H1 (cell line): ENCODE measurements around the gene SH3PXD2B. TPM values are rescaled to one million over a fixed set of nuclear protein-coding genes. Genes with fewer than 3 reads are reported as not detected.
A peak's percentile ranks its signal among the peaks of the same experiment; 100 is the strongest.

Experiments
- CTCF ChIA-PET: fragments of 300-600 bp; sonication (Branson Sonifier 250); formaldehyde crosslinking; loops from one replicate; lab custom pipeline; 2021; ENCODE audit not compliant: partially characterized antibody; lab: Charles Lee
- POLR2A ChIA-PET: fragments of 300-600 bp; sonication (Branson Sonifier 250); formaldehyde crosslinking; loops from one replicate; lab custom pipeline; 2021; ENCODE audit warnings: inconsistent platforms; ENCODE audit not compliant: partially characterized antibody; lab: Charles Lee
- DNase-seq, 2 experiments: peaks; one replicate each; pipeline versions ENCODE4 v3.0.0 to v3.0.0-alpha.2; 2010 to 2022; ENCODE audit warnings: low spot score in 2 of 2, low read depth in 1 of 2, mixed read lengths in 1 of 2
- FAIRE-seq: peaks from 2 replicates; lab custom pipeline; 2011; peaks lifted over from hg19 to GRCh38; lab: Jason Lieb, UNC
- H2AFZ ChIP-seq: 2 replicates; pipeline ENCODE4 v1.8.1; 2012; ENCODE audit warnings: low read length, inconsistent platforms
- H2AK5ac ChIP-seq: 2 replicates; pipeline ENCODE4 v1.6.1; 2013; ENCODE audit warnings: low read depth, low read length
- H2BK120ac ChIP-seq: replicated peaks from 2 replicates; pipeline ENCODE3; 2013; ENCODE audit warnings: low read depth, low read length, inconsistent platforms
- H2BK12ac ChIP-seq: 2 replicates; pipeline ENCODE4 v1.6.1; 2013; ENCODE audit warnings: low read depth, low read length
- H2BK15ac ChIP-seq: 2 replicates; pipeline ENCODE4 v1.6.1; 2013; ENCODE audit warnings: low read length
- H2BK20ac ChIP-seq: 2 replicates; pipeline ENCODE4 v1.6.1; 2013; ENCODE audit warnings: low read length
- H2BK5ac ChIP-seq: 2 replicates; pipeline ENCODE4 v1.6.1; 2013; ENCODE audit warnings: low read depth, low read length
- H3K14ac ChIP-seq: 2 replicates; pipeline ENCODE4 v1.6.1; 2013; ENCODE audit warnings: inconsistent platforms; ENCODE audit not compliant: insufficient read length
- H3K18ac ChIP-seq: 2 replicates; pipeline ENCODE4 v1.6.1; 2013; ENCODE audit warnings: low read length; ENCODE audit errors: extremely low read depth
- H3K23ac ChIP-seq: 2 replicates; pipeline ENCODE4 v1.6.1; 2013; ENCODE audit warnings: inconsistent platforms; ENCODE audit not compliant: insufficient read length
- H3K23me2 ChIP-seq: 2 replicates; pipeline ENCODE4 v1.6.1; 2013; ENCODE audit warnings: low read depth, low read length
- H3K27ac ChIP-seq: 2 replicates; pipeline ENCODE4 v1.6.1; 2011; ENCODE audit warnings: low read depth, low read length, inconsistent platforms
- H3K27me3 ChIP-seq, 4 experiments: replicated peaks in 1 of 4; 1 replicate in 1 of 4; 2 replicates in 3 of 4; pipeline versions ENCODE4 v1.6.1 to v1.8.1; 2011 to 2013; ENCODE audit warnings: low read length in 3 of 4, mild to moderate bottlenecking in 3 of 4, inconsistent platforms in 2 of 4, mixed read lengths in 2 of 4, moderate library complexity in 1 of 4; ENCODE audit not compliant: control insufficient read depth in 3 of 4, insufficient read depth in 3 of 4; ENCODE audit errors: extremely low read depth in 1 of 4
- H3K36me3 ChIP-seq, 4 experiments: 2 replicates each; pipeline versions ENCODE4 v1.6.1 to v1.8.1; 2011 to 2013; ENCODE audit warnings: mild to moderate bottlenecking in 4 of 4, low read length in 3 of 4, moderate library complexity in 2 of 4, control low read depth in 1 of 4, inconsistent platforms in 1 of 4; ENCODE audit not compliant: insufficient read depth in 4 of 4, control insufficient read depth in 2 of 4
- H3K4ac ChIP-seq: replicated peaks from 2 replicates; pipeline ENCODE3; 2013; ENCODE audit warnings: low read length, low read depth, mixed read lengths, inconsistent platforms; ENCODE audit not compliant: insufficient read length
- H3K4me1 ChIP-seq, 4 experiments: replicated peaks in 1 of 4; 1 replicate in 1 of 4; 2 replicates in 3 of 4; pipeline versions ENCODE4 v1.6.1 to v1.8.1; 2011 to 2013; ENCODE audit warnings: low read length in 3 of 4, inconsistent platforms in 2 of 4, mixed read lengths in 1 of 4; ENCODE audit not compliant: insufficient read depth in 4 of 4, control insufficient read depth in 3 of 4
- H3K4me2 ChIP-seq, 2 experiments: 2 replicates each; pipeline versions ENCODE4 v1.6.1 to v1.8.1; 2011 to 2013; ENCODE audit warnings: low read depth in 2 of 2, low read length in 2 of 2, control low read depth in 1 of 2, inconsistent platforms in 1 of 2, mild to moderate bottlenecking in 1 of 2; ENCODE audit not compliant: insufficient read depth in 1 of 2
- H3K4me3 ChIP-seq, 4 experiments: fragments of 200-600, 300-600 bp in 1 of 4; sonication (generic), shearing (Covaris generic), sonication (Bioruptor Twin) in 1 of 4; 2 replicates each; pipeline versions ENCODE4 v1.5.1 to v1.8.1; 2011 to 2016; ENCODE audit warnings: low read length in 4 of 4, low read depth in 3 of 4, control low read depth in 2 of 4, inconsistent platforms in 2 of 4, mild to moderate bottlenecking in 2 of 4, mixed read lengths in 1 of 4, moderate library complexity in 1 of 4; ENCODE audit not compliant: insufficient read depth in 2 of 4; ENCODE audit errors: extremely low read depth in 1 of 4
- H3K56ac ChIP-seq: replicated peaks from 2 replicates; pipeline ENCODE3; 2013; ENCODE audit warnings: low read depth, mild to moderate bottlenecking, mixed read lengths, low read length, inconsistent platforms; ENCODE audit not compliant: insufficient read length
- H3K79me1 ChIP-seq: 2 replicates; pipeline ENCODE4 v1.6.1; 2013; ENCODE audit warnings: low read depth, low read length, control low read depth
- H3K79me2 ChIP-seq, 2 experiments: 2 replicates each; pipeline versions ENCODE4 v1.6.1 to v1.8.1; 2012 to 2013; ENCODE audit warnings: low read length in 2 of 2, mild to moderate bottlenecking in 2 of 2, inconsistent platforms in 1 of 2; ENCODE audit not compliant: insufficient read depth in 2 of 2, control insufficient read depth in 1 of 2
- H3K9ac ChIP-seq, 4 experiments: replicated peaks in 1 of 4; 1 replicate in 1 of 4; 2 replicates in 3 of 4; pipeline versions ENCODE4 v1.6.1 to v1.8.1; 2011 to 2013; ENCODE audit warnings: low read depth in 3 of 4, low read length in 3 of 4, control low read depth in 2 of 4, mild to moderate bottlenecking in 2 of 4, moderate library complexity in 2 of 4, inconsistent platforms in 1 of 4; ENCODE audit errors: extremely low read depth in 1 of 4
- H3K9me3 ChIP-seq, 2 experiments: 2 replicates each; pipeline versions ENCODE4 v1.6.1 to v1.8.1; 2012 to 2013; ENCODE audit warnings: mild to moderate bottlenecking in 2 of 2, moderate library complexity in 2 of 2, control low read depth in 1 of 2, inconsistent platforms in 1 of 2, low read depth in 1 of 2, low read length in 1 of 2, mixed read lengths in 1 of 2; ENCODE audit not compliant: insufficient read depth in 2 of 2
- H4K20me1 ChIP-seq, 2 experiments: replicated peaks in 1 of 2; 2 replicates each; pipeline versions ENCODE3 to v1.8.1; 2011 to 2013; ENCODE audit warnings: inconsistent platforms in 2 of 2, low read length in 2 of 2, mild to moderate bottlenecking in 1 of 2; ENCODE audit not compliant: insufficient read depth in 2 of 2, control insufficient read depth in 1 of 2
- H4K5ac ChIP-seq: 2 replicates; pipeline ENCODE4 v1.6.1; 2013; ENCODE audit warnings: low read length, low read depth, mixed read lengths, inconsistent platforms; ENCODE audit not compliant: insufficient read length
- H4K8ac ChIP-seq: 2 replicates; pipeline ENCODE4 v1.8.0; 2013; ENCODE audit warnings: mild to moderate bottlenecking, moderate library complexity, low read length, inconsistent platforms; ENCODE audit not compliant: insufficient read depth; ENCODE audit errors: extremely low read depth
- H4K91ac ChIP-seq: replicated peaks from 2 replicates; pipeline ENCODE3; 2013; ENCODE audit warnings: low read length, mixed read lengths, inconsistent platforms; ENCODE audit not compliant: insufficient read length
- ASH2L ChIP-seq: fragments of 200-600, 300-600 bp; sonication (generic); IDR thresholded peaks from one replicate; pipeline ENCODE4 v1.7.1; 2017; ENCODE audit warnings: low read length
- BACH1 ChIP-seq: IDR thresholded peaks from 2 replicates; pipeline ENCODE4 v1.6.1; 2012; ENCODE audit warnings: low read length, improper control_type of control experiment
- CEBPB ChIP-seq: IDR thresholded peaks from 2 replicates; pipeline ENCODE4 v1.6.1; 2012; ENCODE audit warnings: low read depth, low read length
- CREB1 ChIP-seq: IDR thresholded peaks from 2 replicates; pipeline ENCODE4 v1.6.1; 2012; ENCODE audit warnings: inconsistent platforms
- MAFK ChIP-seq: IDR thresholded peaks from 2 replicates; pipeline ENCODE4 v1.6.1; 2012; ENCODE audit warnings: low read depth, mild to moderate bottlenecking, improper control_type of control experiment, low read length
- MAX ChIP-seq: IDR thresholded peaks from 2 replicates; pipeline ENCODE4 v1.6.1; 2012; ENCODE audit warnings: inconsistent platforms
- ZNF274 ChIP-seq: IDR thresholded peaks from 2 replicates; pipeline ENCODE4 v1.7.0; 2012; ENCODE audit warnings: low read length, borderline replicate concordance; ENCODE audit errors: extremely low read depth
- WGBS, 2 experiments: shearing (Covaris generic) in 1 of 2; methylation state at CpG; one replicate each; pipeline versions ENCODE4 v1.1.6 to v1.1.7; 2013 to 2015; ENCODE audit warnings: low lambda C conversion rate in 2 of 2, mixed read lengths in 2 of 2, inconsistent platforms in 1 of 2, low coverage in 1 of 2, missing lambda C conversion rate in 1 of 2; ENCODE audit not compliant: insufficient replicate concordance in 2 of 2, insufficient coverage in 1 of 2, insufficient read length in 1 of 2; ENCODE audit errors: extremely low coverage in 1 of 2, missing lambda C conversion rate in 1 of 2; 5-methylcytosine and 5-hydroxymethylcytosine counted together
- polyA plus RNA-seq, 7 experiments: library from polyadenylated mRNA; depleted of rRNA in 3 of 7; stranded (reverse) in 5 of 7; unstranded in 2 of 7; fragments of >200 nt in 5 of 7; fragments of 200-250 nt in 2 of 7; gene quantifications; 1 replicate in 5 of 7; 2 replicates in 1 of 7; 4 replicates in 1 of 7; pipeline versions ENCODE4 v1.2.1 to v1.2.3, GENCODE V29; 2011 to 2013; ENCODE audit warnings: missing spikeins in 2 of 7, mixed read lengths in 2 of 7
- total RNA-seq: library from RNA; stranded (reverse); fragmentation: NEBNext Ultra II Directional; extraction: Animal tissue kit (Norgen Biotek cat#: 25700); gene quantifications from 2 replicates; pipeline ENCODE4 v1.2.1, GENCODE V29; 2021
- TF ChIP-seq, protein P1 (sequence below): IDR thresholded peaks from 2 replicates; pipeline ENCODE4 v1.6.1; 2012; ENCODE audit warnings: low read length, inconsistent platforms

SH3PXD2B gene
- total and polyA plus RNA-seq, 2 of the 8 experiments (the other 6 are each of a cell fraction or from before 2014, with no cell fraction given), result 32.9 to 72.9 TPM

DNA sequence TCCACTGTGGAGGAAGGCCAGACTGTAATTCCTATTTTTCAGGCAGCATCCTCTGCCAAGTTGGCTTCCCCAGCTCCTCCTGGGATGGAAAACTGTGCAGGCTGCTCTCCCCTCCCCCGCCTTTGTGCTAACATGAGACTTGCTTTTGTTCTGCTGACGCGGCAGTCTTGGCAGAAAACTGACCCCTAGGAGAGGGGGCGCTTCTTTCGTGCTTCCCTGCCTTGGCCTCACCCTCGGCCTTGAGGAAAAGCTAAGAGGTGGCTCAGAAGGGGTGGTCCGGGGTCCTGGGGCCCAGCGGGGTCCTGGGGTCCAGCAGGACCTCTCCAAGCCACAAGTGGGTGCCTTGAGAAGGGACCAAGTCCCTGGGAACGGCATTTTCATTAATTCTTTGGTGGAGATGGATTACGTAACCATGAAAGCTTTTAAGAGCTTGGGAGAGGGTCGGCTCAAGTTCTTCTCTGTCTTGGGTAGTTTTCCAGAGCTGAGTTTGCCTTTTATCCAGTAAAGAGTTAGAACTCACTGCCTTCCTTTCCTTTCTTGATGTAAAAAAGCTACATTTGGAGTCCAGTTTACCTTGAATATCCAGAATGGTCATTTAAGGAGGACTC is 51.0 kb downstream of the SH3PXD2B start:
- Histone ChIP-seq H3K9ac (peak overlapping the region in 2 of 4 experiments; percentile 65 to 68; a peak in 5 of 7 replicates), H3K14ac (no peak overlapping the region), H4K5ac (peak overlapping the region; percentile 41), H3K79me1 (0 out of 2 replicates have a peak, but pooled peaks cover 2% of the 10 kb centered on the region), H2AK5ac (peak overlapping the region; percentile 96; the same call in 1 of the 2 replicates), H3K36me3 (peaks cover 4 to 34% (median 5%) of the 10 kb centered on the region in 4 experiments; a peak in 6 of 8 replicates), H3K9me3 (no peaks in the 10 kb centered on the region), H4K91ac (peak overlapping the region; percentile 96), H3K4me3 (no peak overlapping the region; a peak in 1 of 8 replicates), H2BK120ac (peak overlapping the region; percentile 96), H4K8ac (peak overlapping the region; percentile 73), H3K27me3 (no peaks in the 10 kb centered on the region), H2BK12ac (peak overlapping the region; percentile 94), H3K4me1 (peaks cover 7 to 14% (median 13%) of the 10 kb centered on the region in 4 experiments), H3K56ac (peak overlapping the region; percentile 62), H4K20me1 (peaks cover 0 to 3% of the 10 kb centered on the region in 2 experiments), H2AFZ (no peak overlapping the region), H3K23ac (no peak overlapping the region), H2BK15ac (no peak overlapping the region), H2BK20ac (no peak overlapping the region; the same call in 1 of the 2 replicates), H3K79me2 (no peaks in the 10 kb centered on the region), H3K18ac (peak overlapping the region; percentile 80), H2BK5ac (peak overlapping the region; percentile 95; the same call in 1 of the 2 replicates), H3K27ac (peak overlapping the region; percentile 78), H3K4ac (peak overlapping the region; percentile 90), H3K4me2 (peak overlapping the region; percentile 31 to 40; a peak in 3 of 4 replicates), H3K23me2 (no peaks in the 10 kb centered on the region)
- TF ChIP-seq, protein P1, sequence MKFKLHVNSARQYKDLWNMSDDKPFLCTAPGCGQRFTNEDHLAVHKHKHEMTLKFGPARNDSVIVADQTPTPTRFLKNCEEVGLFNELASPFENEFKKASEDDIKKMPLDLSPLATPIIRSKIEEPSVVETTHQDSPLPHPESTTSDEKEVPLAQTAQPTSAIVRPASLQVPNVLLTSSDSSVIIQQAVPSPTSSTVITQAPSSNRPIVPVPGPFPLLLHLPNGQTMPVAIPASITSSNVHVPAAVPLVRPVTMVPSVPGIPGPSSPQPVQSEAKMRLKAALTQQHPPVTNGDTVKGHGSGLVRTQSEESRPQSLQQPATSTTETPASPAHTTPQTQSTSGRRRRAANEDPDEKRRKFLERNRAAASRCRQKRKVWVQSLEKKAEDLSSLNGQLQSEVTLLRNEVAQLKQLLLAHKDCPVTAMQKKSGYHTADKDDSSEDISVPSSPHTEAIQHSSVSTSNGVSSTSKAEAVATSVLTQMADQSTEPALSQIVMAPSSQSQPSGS, result no peak
- TF ChIP-seq MAX (peak; percentile 11; the same call in 1 of the 2 replicates), CREB1 (peak; percentile 49; the same call in 1 of the 2 replicates), MAFK (peak; percentile 94), BACH1 (peak; percentile 89), CEBPB (0 out of 2 replicates have a peak, but pooled peaks have one; percentile 44), ZNF274 (no peak), ASH2L (peak; percentile 29)
- DNase-seq (peak in 1 of 2 experiments; percentile 61), FAIRE-seq (no peak)
- CTCF ChIA-PET, result interaction anchor here (0.9 to 2.6 kb wide), 6 partner anchors 12 to 127 kb away, joined by 3 to 10 read pairs (median 3); no protein-coding TSS in a partner anchor
- 60% methylated on average over 11 of the region's 11 CpGs; no CpG with 5 or more reads in 1 of the 2 experiments for WGBS, 2 experiments
- POLR2A ChIA-PET, result interaction anchor here (0.9 to 1.0 kb wide), 2 partner anchors 11 to 14 kb away, joined by 3 read pairs; no protein-coding TSS in a partner anchor
